Loucy (cell line): ENCODE results near the gene FAM193A.

Experiments
- H2AFZ ChIP-seq: fragments of 200-600 bp; sonication (generic); 2 replicates; pipeline ENCODE4 v1.6.0; 2016; ENCODE audit warnings: antibody characterized with exemption, mild to moderate bottlenecking, low read length, moderate library complexity
- H3F3A ChIP-seq: fragments of 200-600 bp; 2 replicates; pipeline ENCODE4 v1.6.0; 2016; ENCODE audit warnings: antibody characterized with exemption, low read depth, mild to moderate bottlenecking
- H3K27me3 ChIP-seq: fragments of 200-600 bp; sonication (generic); 2 replicates; pipeline ENCODE4 v1.6.1; 2014; ENCODE audit warnings: low read length, mild to moderate bottlenecking; ENCODE audit not compliant: insufficient read depth, poor library complexity, severe bottlenecking
- H3K36me3 ChIP-seq: fragments of 200-600 bp; sonication (generic); 2 replicates; pipeline ENCODE4 v1.6.1; 2016; ENCODE audit warnings: low read length; ENCODE audit not compliant: insufficient read depth
- H3K4me1 ChIP-seq: fragments of 200-600 bp; sonication (generic); 2 replicates; pipeline ENCODE4 v1.5.1; 2014; ENCODE audit warnings: low read length, mild to moderate bottlenecking; ENCODE audit not compliant: insufficient read depth, poor library complexity, severe bottlenecking
- H3K4me2 ChIP-seq: fragments of 200-600 bp; sonication (generic); 2 replicates; pipeline ENCODE4 v1.6.0; 2014; ENCODE audit warnings: antibody characterized with exemption, low read length, low read depth, mild to moderate bottlenecking; ENCODE audit not compliant: poor library complexity, severe bottlenecking
- H3K4me3 ChIP-seq: fragments of 200-600 bp; sonication (generic); 2 replicates; pipeline ENCODE4 v1.5.1; 2014; ENCODE audit warnings: low read length, mild to moderate bottlenecking, mixed read lengths; ENCODE audit not compliant: poor library complexity, severe bottlenecking
- H3K79me2 ChIP-seq: fragments of 200-600 bp; sonication (generic); 2 replicates; pipeline ENCODE4 v1.6.1; 2014; ENCODE audit warnings: low read length; ENCODE audit not compliant: insufficient read depth
- H3K9ac ChIP-seq: fragments of 200-600 bp; sonication (generic); 2 replicates; pipeline ENCODE4 v1.6.0; 2014; ENCODE audit warnings: mild to moderate bottlenecking, low read depth, low read length, moderate library complexity; ENCODE audit not compliant: poor library complexity, severe bottlenecking
- H3K9me2 ChIP-seq: fragments of 200-600 bp; sonication (generic); replicated peaks from 2 replicates; pipeline ENCODE4 v1.6.1; 2016; ENCODE audit warnings: low read depth, low read length, mixed read lengths
- H3K9me3 ChIP-seq: fragments of 200-600 bp; sonication (generic); 2 replicates; pipeline ENCODE4 v1.6.1; 2014; ENCODE audit warnings: mild to moderate bottlenecking, antibody characterized with exemption, low read length, low read depth; ENCODE audit not compliant: insufficient read depth
- H4K20me1 ChIP-seq: fragments of 200-600 bp; sonication (generic); 2 replicates; pipeline ENCODE4 v1.6.0; 2014; ENCODE audit warnings: antibody characterized with exemption, low read length, mild to moderate bottlenecking; ENCODE audit not compliant: insufficient read depth, poor library complexity, severe bottlenecking
- CTCF ChIP-seq: fragments of 200-600 bp; sonication (generic); conservative IDR thresholded peaks from 2 replicates; pipeline ENCODE4 v1.5.1; 2014; ENCODE audit warnings: mild to moderate bottlenecking, antibody characterized with exemption, low read length
- EZH2phosphoT487 ChIP-seq: fragments of 200-600 bp; IDR thresholded peaks from 2 replicates; pipeline ENCODE4 v1.6.1; 2018; ENCODE audit warnings: antibody characterized with exemption, mild to moderate bottlenecking, moderate library complexity, borderline replicate concordance

The FAM193A gene

GRCh38 chr4:2574863-2575262 lies 38.4 kb downstream of the FAM193A start:
- no peaks in the 10 kb centered on the region for H3F3A ChIP-seq
- H3K4me1 ChIP-seq: no peaks in the 10 kb centered on the region
- no peak overlapping the region for H2AFZ ChIP-seq
- H3K79me2 ChIP-seq: peaks cover 98% of the 10 kb centered on the region
- H4K20me1 ChIP-seq: peaks cover 67% of the 10 kb centered on the region
- no peaks in the 10 kb centered on the region for H3K9me3 ChIP-seq
- no peaks in the 10 kb centered on the region for H3K27me3 ChIP-seq
- H3K9ac ChIP-seq: no peak overlapping the region
- no peak for TF ChIP-seq CTCF
- no peak for TF ChIP-seq EZH2phosphoT487
- H3K36me3 ChIP-seq: no peaks in the 10 kb centered on the region
- no peak overlapping the region for H3K4me2 ChIP-seq
- H3K4me3 ChIP-seq: no peak overlapping the region
- no peaks in the 10 kb centered on the region for H3K9me2 ChIP-seq

- TF ChIP-seq EZH2phosphoT487 (no peak), CTCF (no peak)
- Histone ChIP-seq H3K9ac (no peak overlapping the region), H3K9me2 (no peaks in the 10 kb centered on the region), H3K27me3 (no peaks in the 10 kb centered on the region), H3K79me2 (peaks cover 98% of the 10 kb centered on the region), H3F3A (no peaks in the 10 kb centered on the region), H3K4me2 (no peak overlapping the region), H3K4me1 (no peaks in the 10 kb centered on the region), H3K9me3 (no peaks in the 10 kb centered on the region), H3K4me3 (no peak overlapping the region), H2AFZ (no peak overlapping the region), H3K36me3 (no peaks in the 10 kb centered on the region), H4K20me1 (peaks cover 55% of the 10 kb centered on the region)
Measured at GRCh38 chr4:2576290-2576689, 39.8 kb downstream of the FAM193A start.

- no peaks in the 10 kb centered on the region for H3K9me3 ChIP-seq
- H3K4me2 ChIP-seq: no peak overlapping the region
- H3K9ac ChIP-seq: no peak overlapping the region
- H3K9me2 ChIP-seq: no peaks in the 10 kb centered on the region
- H3K4me1 ChIP-seq: no peaks in the 10 kb centered on the region
- TF ChIP-seq CTCF (no peak), EZH2phosphoT487 (no peak)
- H3F3A ChIP-seq: no peaks in the 10 kb centered on the region
- peaks cover 58% of the 10 kb centered on the region for H4K20me1 ChIP-seq
- H2AFZ ChIP-seq: no peak overlapping the region
- peaks cover 98% of the 10 kb centered on the region for H3K79me2 ChIP-seq
- no peak overlapping the region for H3K4me3 ChIP-seq
- no peaks in the 10 kb centered on the region for H3K36me3 ChIP-seq
- no peaks in the 10 kb centered on the region for H3K27me3 ChIP-seq
Measured at GRCh38 chr4:2578106-2578505, 41.7 kb downstream of the FAM193A start.
